22Rv1 (cell line): ENCODE results near the gene RNF25.

ENCODE experiments used
- ZFX ChIP-seq: fragments of 450-650 bp; IDR thresholded peaks from 2 replicates; pipeline ENCODE4 v1.6.1; 2017; ENCODE audit warnings: antibody characterized with exemption, borderline replicate concordance
- TF ChIP-seq, protein P1 (sequence below): fragments of 450-650 bp; IDR thresholded peaks from 2 replicates; pipeline ENCODE4 v1.5.1; 2017; ENCODE audit warnings: mild to moderate bottlenecking

DNA sequence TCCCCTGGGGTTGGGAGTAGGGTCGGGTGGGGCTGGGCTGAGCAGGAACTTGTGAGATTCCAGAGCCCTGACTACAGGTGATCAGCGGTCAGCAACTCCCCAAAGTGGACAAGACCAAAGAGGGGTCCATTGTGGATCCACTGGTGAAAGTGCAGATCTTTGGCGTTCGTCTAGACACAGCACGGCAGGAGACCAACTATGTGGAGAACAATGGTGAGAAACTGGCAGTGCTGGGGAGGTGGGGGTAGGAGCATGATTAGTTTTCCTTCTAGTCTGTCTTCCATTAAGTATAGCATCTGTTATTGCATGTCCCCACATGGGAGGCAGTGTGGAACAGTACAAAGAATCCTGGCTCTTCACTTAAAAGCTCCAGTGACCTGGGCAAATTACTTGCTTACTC, 36.1 kb downstream of the RNF25 start:
- TF ChIP-seq, protein P1, sequence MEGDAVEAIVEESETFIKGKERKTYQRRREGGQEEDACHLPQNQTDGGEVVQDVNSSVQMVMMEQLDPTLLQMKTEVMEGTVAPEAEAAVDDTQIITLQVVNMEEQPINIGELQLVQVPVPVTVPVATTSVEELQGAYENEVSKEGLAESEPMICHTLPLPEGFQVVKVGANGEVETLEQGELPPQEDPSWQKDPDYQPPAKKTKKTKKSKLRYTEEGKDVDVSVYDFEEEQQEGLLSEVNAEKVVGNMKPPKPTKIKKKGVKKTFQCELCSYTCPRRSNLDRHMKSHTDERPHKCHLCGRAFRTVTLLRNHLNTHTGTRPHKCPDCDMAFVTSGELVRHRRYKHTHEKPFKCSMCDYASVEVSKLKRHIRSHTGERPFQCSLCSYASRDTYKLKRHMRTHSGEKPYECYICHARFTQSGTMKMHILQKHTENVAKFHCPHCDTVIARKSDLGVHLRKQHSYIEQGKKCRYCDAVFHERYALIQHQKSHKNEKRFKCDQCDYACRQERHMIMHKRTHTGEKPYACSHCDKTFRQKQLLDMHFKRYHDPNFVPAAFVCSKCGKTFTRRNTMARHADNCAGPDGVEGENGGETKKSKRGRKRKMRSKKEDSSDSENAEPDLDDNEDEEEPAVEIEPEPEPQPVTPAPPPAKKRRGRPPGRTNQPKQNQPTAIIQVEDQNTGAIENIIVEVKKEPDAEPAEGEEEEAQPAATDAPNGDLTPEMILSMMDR = no peak
- no peak for TF ChIP-seq ZFX
